ENCODE data around the gene RPL19.

RPL19 gene

GRCh38 chr17:39173526-39174274 lies 26.4 kb upstream of the RPL19 start:
- DNase-seq: no peak

- peak in 2 of 3 experiments; percentile 32 to 59 for DNase-seq
These were observed 25.0 kb upstream of the RPL19 start for GRCh38 chr17:39174920-39175694.

GRCh38 chr17:39175695-39176093 lies 24.4 kb upstream of the RPL19 start:
- DNase-seq: no peak

GRCh38 chr17:39177256-39177655 lies 22.8 kb upstream of the RPL19 start:
- DNase-seq: peak in 1 of 3 experiments; percentile 5

GRCh38 chr17:39178536-39178935 lies 21.5 kb upstream of the RPL19 start:
- no peak for DNase-seq

- DNase-seq: no peak
These were observed 18.8 kb upstream of the RPL19 start for GRCh38 chr17:39181303-39181702.

- no peak for DNase-seq
These were observed 17.0 kb upstream of the RPL19 start for GRCh38 chr17:39183045-39183444.

- no peak for DNase-seq
These were observed 16.4 kb upstream of the RPL19 start for GRCh38 chr17:39183720-39184119.

- DNase-seq: no peak
These were observed 13.5 kb upstream of the RPL19 start for GRCh38 chr17:39186481-39187002.

GRCh38 chr17:39187152-39187830 lies 12.8 kb upstream of the RPL19 start:
- DNase-seq: no peak

- no peak for DNase-seq
These were observed 8.2 kb upstream of the RPL19 start for GRCh38 chr17:39191750-39192510.

GRCh38 chr17:39192901-39193300 lies 7.2 kb upstream of the RPL19 start:
- no peak for DNase-seq

- DNase-seq: no peak
These were observed 6.7 kb upstream of the RPL19 start for GRCh38 chr17:39193346-39193745.

- no peak for DNase-seq
These were observed 5.7 kb upstream of the RPL19 start for GRCh38 chr17:39194089-39194984.

GRCh38 chr17:39194985-39195524 lies 5.0 kb upstream of the RPL19 start:
- DNase-seq: no peak

- no peak for DNase-seq
These were observed 4.4 kb upstream of the RPL19 start for GRCh38 chr17:39195568-39196160.

- peak in 2 of 3 experiments; percentile 23 to 40 for DNase-seq
These were observed 3.8 kb upstream of the RPL19 start for GRCh38 chr17:39196241-39196807.

GRCh38 chr17:39196808-39197291 lies 3.2 kb upstream of the RPL19 start:
- DNase-seq: peak in 2 of 3 experiments; percentile 61

GRCh38 chr17:39197380-39198185 lies 2.5 kb upstream of the RPL19 start, which contains the start of gene CACNB1:
CACNB1 (minus strand) TSS chr17:39197669; CDS start chr17:39197495, 174 bp downstream.
- peak; percentile 76 to 83 (median 83) for DNase-seq

All from NCI-H1417 (cell line).